IMR-90 (cell line): Measurements from ENCODE around the gene RINT1. TPM values are rescaled to one million over a fixed set of nuclear protein-coding genes. Genes with fewer than 3 reads are reported as not detected.

Experiments used
- ATAC-seq: fragments of 200-7000 bp; cut with Tn5 transposase; 2 replicates; pipeline ENCODE4 v1.9.1; 2020; ENCODE audit warnings: low read depth, mild to moderate bottlenecking, moderate library complexity
- BruUV-seq: library from RNA; stranded (reverse); fragments of 400-500 nt; replicated peaks from 2 replicates; lab custom pipeline; 2021; lab: Mats Ljungman, UMichigan
- CTCF ChIA-PET: fragments of 300-600 bp; formaldehyde crosslinking; extraction: SDS; loops from one replicate; lab custom pipeline; 2021; ENCODE audit warnings: antibody characterized with exemption; lab: Yijun Ruan, JAX
- POLR2A ChIA-PET: fragments of 300-600 bp; sonication (Branson Sonifier 250); formaldehyde crosslinking; loops from one replicate; lab custom pipeline; 2022; ENCODE audit warnings: antibody characterized with exemption; ENCODE audit not compliant: unreplicated experiment; lab: Charles Lee
- DNase-seq: peaks from one replicate; pipeline ENCODE4 v3.0.0; 2013
- H2AFZ ChIP-seq: replicated peaks from 2 replicates; pipeline ENCODE3; 2013; ENCODE audit warnings: low read length, mild to moderate bottlenecking; ENCODE audit not compliant: poor library complexity
- H2AK5ac ChIP-seq: 2 replicates; pipeline ENCODE4 v1.6.1; 2013; ENCODE audit warnings: low read depth, low read length, inconsistent platforms
- H2AK9ac ChIP-seq: replicated peaks from 2 replicates; pipeline ENCODE3; 2013; ENCODE audit warnings: mild to moderate bottlenecking, low read depth, low read length, moderate library complexity; ENCODE audit not compliant: poor library complexity
- H2BK120ac ChIP-seq: 2 replicates; pipeline ENCODE4 v1.6.1; 2013; ENCODE audit warnings: low read depth, low read length, inconsistent platforms
- H2BK15ac ChIP-seq: 3 replicates; pipeline ENCODE4 v1.6.1; 2013; ENCODE audit warnings: low read depth, low read length, inconsistent platforms
- H2BK20ac ChIP-seq: 2 replicates; pipeline ENCODE4 v1.6.1; 2013; ENCODE audit warnings: low read depth, mild to moderate bottlenecking, inconsistent platforms, low read length, moderate library complexity
- H2BK5ac ChIP-seq: 2 replicates; pipeline ENCODE4 v1.6.1; 2013; ENCODE audit warnings: mild to moderate bottlenecking, low read depth, low read length, inconsistent platforms; ENCODE audit not compliant: poor library complexity, severe bottlenecking
- H3K14ac ChIP-seq: replicated peaks from 2 replicates; pipeline ENCODE4 v1.6.1; 2013; ENCODE audit warnings: low read depth, low read length, inconsistent platforms
- H3K18ac ChIP-seq: 2 replicates; pipeline ENCODE4 v1.6.1; 2013; ENCODE audit warnings: low read depth, low read length, control low read depth
- H3K23ac ChIP-seq: 2 replicates; pipeline ENCODE4 v1.6.1; 2013; ENCODE audit warnings: low read depth, low read length, inconsistent platforms
- H3K27ac ChIP-seq: 2 replicates; pipeline ENCODE4 v1.5.1; 2013; ENCODE audit warnings: mild to moderate bottlenecking, control low read depth, low read length; ENCODE audit not compliant: insufficient read depth
- H3K27me3 ChIP-seq: 2 replicates; pipeline ENCODE4 v1.6.1; 2013; ENCODE audit warnings: low read length; ENCODE audit not compliant: control insufficient read depth, insufficient read depth
- H3K36me3 ChIP-seq: 2 replicates; pipeline ENCODE4 v1.6.1; 2013; ENCODE audit warnings: low read length, mixed read lengths; ENCODE audit not compliant: control insufficient read depth, insufficient read depth
- H3K4ac ChIP-seq: 2 replicates; pipeline ENCODE4 v1.6.1; 2013; ENCODE audit warnings: low read depth, low read length, inconsistent platforms
- H3K4me1 ChIP-seq: 2 replicates; pipeline ENCODE4 v1.6.1; 2013; ENCODE audit warnings: low read length, mixed read lengths; ENCODE audit not compliant: control insufficient read depth, insufficient read depth
- H3K4me2 ChIP-seq: 2 replicates; pipeline ENCODE4 v1.6.1; 2013; ENCODE audit warnings: low read depth, mild to moderate bottlenecking, control low read depth, low read length, moderate library complexity
- H3K4me3 ChIP-seq: 2 replicates; pipeline ENCODE4 v1.5.1; 2013; ENCODE audit warnings: low read depth, mild to moderate bottlenecking, control low read depth, low read length, moderate library complexity; ENCODE audit not compliant: insufficient read depth
- H3K56ac ChIP-seq: 2 replicates; pipeline ENCODE4 v1.6.1; 2013; ENCODE audit warnings: low read length, inconsistent platforms; ENCODE audit not compliant: insufficient read depth; ENCODE audit errors: extremely low read depth
- H3K79me1 ChIP-seq, 2 experiments: 2 replicates each; pipeline ENCODE4 v1.6.1; 2013; ENCODE audit warnings: low read length in 2 of 2, inconsistent platforms in 1 of 2, low read depth in 1 of 2
- H3K9ac ChIP-seq: 2 replicates; pipeline ENCODE4 v1.6.1; 2013; ENCODE audit warnings: low read depth, low read length, control low read depth
- H3K9me1 ChIP-seq: 2 replicates; pipeline ENCODE4 v1.6.1; 2013; ENCODE audit warnings: low read length, inconsistent platforms; ENCODE audit not compliant: insufficient read depth
- H3K9me3 ChIP-seq: 2 replicates; pipeline ENCODE4 v1.6.1; 2013; ENCODE audit warnings: low read length; ENCODE audit not compliant: control insufficient read depth, insufficient read depth
- H4K20me1 ChIP-seq: 2 replicates; pipeline ENCODE4 v1.6.1; 2013; ENCODE audit warnings: low read length, inconsistent platforms; ENCODE audit not compliant: insufficient read depth
- H4K5ac ChIP-seq: 2 replicates; pipeline ENCODE4 v1.6.1; 2013; ENCODE audit warnings: mild to moderate bottlenecking, low read depth, low read length, control low read depth
- H4K8ac ChIP-seq, 2 experiments: 2 replicates each; pipeline ENCODE4 v1.6.1; 2013; ENCODE audit warnings: low read depth in 2 of 2, low read length in 2 of 2, control low read depth in 1 of 2, inconsistent platforms in 1 of 2
- H4K91ac ChIP-seq: 2 replicates; pipeline ENCODE4 v1.6.1; 2013; ENCODE audit warnings: low read depth, low read length, inconsistent platforms; ENCODE audit not compliant: insufficient read depth
- BHLHE40 ChIP-seq: fragments of 150-350 bp; IDR thresholded peaks from 2 replicates; pipeline ENCODE4 v1.6.1; 2016; ENCODE audit warnings: mild to moderate bottlenecking, low read depth, low read length
- CEBPB ChIP-seq: IDR thresholded peaks from 2 replicates; pipeline ENCODE4 v1.6.1; 2012; ENCODE audit warnings: low read depth, low read length, improper control_type of control experiment
- CHD1 ChIP-seq: IDR thresholded peaks from 2 replicates; pipeline ENCODE4 v1.6.1; 2012; ENCODE audit warnings: low read depth, low read length, improper control_type of control experiment
- CTCF ChIP-seq: conservative IDR thresholded peaks from 2 replicates; pipeline ENCODE4 v1.5.1; 2012; ENCODE audit warnings: mild to moderate bottlenecking, low read depth, low read length, improper control_type of control experiment
- ELK1 ChIP-seq: fragments of 150-350 bp; IDR thresholded peaks from 2 replicates; pipeline ENCODE4 v1.6.1; 2016; ENCODE audit warnings: low read depth, mild to moderate bottlenecking, low read length, moderate library complexity, borderline replicate concordance
- FOS ChIP-seq: fragments of 150-350 bp; IDR thresholded peaks from 2 replicates; pipeline ENCODE4 v1.6.1; 2016; ENCODE audit warnings: low read depth, low read length
- MAFK ChIP-seq: IDR thresholded peaks from 2 replicates; pipeline ENCODE4 v1.6.1; 2012; ENCODE audit warnings: low read depth, low read length, improper control_type of control experiment
- MAZ ChIP-seq: IDR thresholded peaks from 2 replicates; pipeline ENCODE4 v1.6.1; 2012; ENCODE audit warnings: low read depth, mild to moderate bottlenecking, low read length, improper control_type of control experiment, moderate library complexity, borderline replicate concordance
- MXI1 ChIP-seq: IDR thresholded peaks from 2 replicates; pipeline ENCODE4 v1.6.1; 2012; ENCODE audit warnings: low read depth, mild to moderate bottlenecking, low read length, moderate library complexity, borderline replicate concordance
- NFE2L2 ChIP-seq: fragments of 150-350 bp; IDR thresholded peaks from 2 replicates; pipeline ENCODE4 v1.6.1; 2016; ENCODE audit warnings: low read depth, mild to moderate bottlenecking, low read length
- POLR2A ChIP-seq: IDR thresholded peaks from 2 replicates; pipeline ENCODE4 v1.6.1; 2012; ENCODE audit warnings: mild to moderate bottlenecking, low read depth, low read length
- RAD21 ChIP-seq: IDR thresholded peaks from 2 replicates; pipeline ENCODE4 v1.6.1; 2012; ENCODE audit warnings: low read length, improper control_type of control experiment
- RCOR1 ChIP-seq: IDR thresholded peaks from 2 replicates; pipeline ENCODE4 v1.6.1; 2012; ENCODE audit warnings: mild to moderate bottlenecking, low read length, improper control_type of control experiment; ENCODE audit not compliant: insufficient replicate concordance
- RFX5 ChIP-seq: IDR thresholded peaks from 2 replicates; pipeline ENCODE4 v1.8.0; 2012; ENCODE audit warnings: low read depth, mild to moderate bottlenecking, low read length, moderate library complexity
- SMC3 ChIP-seq: fragments of 150-350 bp; IDR thresholded peaks from 2 replicates; pipeline ENCODE4 v1.6.1; 2016; ENCODE audit warnings: low read depth, mild to moderate bottlenecking, antibody characterized with exemption, low read length, moderate library complexity
- USF2 ChIP-seq: fragments of 150-350 bp; IDR thresholded peaks from 2 replicates; pipeline ENCODE4 v1.6.1; 2017; ENCODE audit warnings: mild to moderate bottlenecking, antibody characterized with exemption, low read length, low read depth
- WGBS, 2 experiments: methylation state at CpG; one replicate each; pipeline versions ENCODE4 v1.1.5 to v1.1.7; 2013; ENCODE audit warnings: missing lambda C conversion rate in 2 of 2; ENCODE audit not compliant: insufficient read length in 1 of 2; ENCODE audit errors: extremely low coverage in 2 of 2; 5-methylcytosine and 5-hydroxymethylcytosine counted together
- dilution Hi-C: fragments of 300-500 bp; cut with HindIII; formaldehyde crosslinking; loops from one replicate; pipeline ENCODE4 v1.14.3; 2018; ENCODE audit warnings: low sequenced_read_pairs; ENCODE audit not compliant: unreplicated experiment
- in situ Hi-C: fragments of 300-500 bp; cut with MboI; formaldehyde crosslinking; loops from 3 replicates; pipeline ENCODE4 v1.14.3; 2019; ENCODE audit warnings: low sequenced_read_pairs, inconsistent platforms, mixed read lengths
- intact Hi-C: fragments of 100-400 bp; cut with micrococcal nuclease; formaldehyde crosslinking; loops from 2 replicates; pipeline ENCODE4 v1.10.0; 2022
- polyA plus RNA-seq, 3 experiments: library from polyadenylated mRNA; depleted of rRNA; stranded (reverse); fragments of >200 nt; gene quantifications; 2 replicates each; pipeline ENCODE4 v1.2.3, GENCODE V29; 2012; ENCODE audit warnings: low replicate concordance in 1 of 3
- total RNA-seq: library from RNA; depleted of rRNA; stranded (reverse); fragments of >200 nt; gene quantifications from 2 replicates; pipeline ENCODE4 v1.2.3, GENCODE V29; 2012

The RINT1 gene
- total and polyA plus RNA-seq, 2 of the 4 experiments (the other 2 are of a cell fraction) = 15.9 to 23.1 TPM

- peaks cover 3 to 30% of the 10 kb centered on the region in 2 experiments for H3K79me1 ChIP-seq
- no peak overlapping the region for H3K18ac ChIP-seq
- in situ Hi-C loops = no loop called here
- no peak overlapping the region for H4K91ac ChIP-seq
- no TSS peak for BruUV-seq
- H2AK9ac ChIP-seq = no peak overlapping the region
- DNase-seq (no peak), ATAC-seq (no peak)
- ChIA-PET CTCF (no interaction called here), POLR2A (interaction anchor here (0.5 kb wide), 1 partner anchor 82 kb away, joined by 4 read pairs; no protein-coding TSS in a partner anchor)
- H3K9me1 ChIP-seq = peaks cover 6% of the 10 kb centered on the region
- no peaks in the 10 kb centered on the region for H3K27me3 ChIP-seq
- no peak overlapping the region for H3K4me3 ChIP-seq
- H3K4me1 ChIP-seq = no peaks in the 10 kb centered on the region
- H3K14ac ChIP-seq = no peak overlapping the region
- 40% methylated on average over 1 of the region's 2 CpGs; no CpG with 5 or more reads in 1 of the 2 experiments for WGBS, 2 experiments
- H2BK15ac ChIP-seq = no peak overlapping the region
- H3K4me2 ChIP-seq = no peak overlapping the region
- no peak overlapping the region for H2BK5ac ChIP-seq
- no peak overlapping the region for H4K8ac ChIP-seq
- no peak overlapping the region for H4K5ac ChIP-seq
- no peak overlapping the region for H2BK20ac ChIP-seq
- TF ChIP-seq RAD21 (no peak), BHLHE40 (no peak), CHD1 (no peak), FOS (no peak), NFE2L2 (no peak), RCOR1 (no peak), ELK1 (no peak), MXI1 (no peak), RFX5 (no peak), USF2 (no peak), CEBPB (no peak), CTCF (no peak), MAZ (no peak), MAFK (no peak), POLR2A (no peak), SMC3 (no peak)
- dilution Hi-C loops = no loop called here
- no peaks in the 10 kb centered on the region for H3K9me3 ChIP-seq
- H3K36me3 ChIP-seq = peaks cover 37% of the 10 kb centered on the region
- H3K23ac ChIP-seq = no peak overlapping the region
- peak overlapping the region; percentile 41 for H2AFZ ChIP-seq
- H3K9ac ChIP-seq = no peak overlapping the region
- H2BK120ac ChIP-seq = no peak overlapping the region
- no peak overlapping the region for H2AK5ac ChIP-seq
- H3K27ac ChIP-seq = no peak overlapping the region
- no peaks in the 10 kb centered on the region for H4K20me1 ChIP-seq
- no peak overlapping the region for H3K56ac ChIP-seq
- no peak overlapping the region for H3K4ac ChIP-seq
- intact Hi-C loops = no loop called here
Measured at GRCh38 chr7:105538339-105538738, 6.3 kb downstream of the RINT1 start.
